Transverse colon (tissue), 4 donors: Measurements from ENCODE around the gene AP1G2. TPM values are rescaled to one million over a fixed set of nuclear protein-coding genes. Genes with fewer than 3 reads are reported as not detected.

Experiments
- DNase-seq: peaks from one replicate; pipeline ENCODE4 v3.0.0-alpha.2; 2019
- H3K27ac ChIP-seq, 4 donors: fragments of 200-600 bp; sonication (generic); 2 replicates each; pipeline ENCODE4 v1.5.1; 2016 to 2018; ENCODE audit warnings: inconsistent platforms in 4 of 4
- H3K27me3 ChIP-seq: fragments of 200-600 bp; sonication (generic); 2 replicates; pipeline ENCODE4 v1.5.1; 2017; ENCODE audit warnings: inconsistent platforms
- H3K36me3 ChIP-seq, 4 donors: fragments of 200-600 bp; sonication (generic); 2 replicates each; pipeline ENCODE4 v1.5.1; 2017 to 2019; ENCODE audit warnings: inconsistent platforms in 4 of 4
- H3K4me1 ChIP-seq, 4 donors: fragments of 200-600 bp; sonication (generic); 2 replicates each; pipeline ENCODE4 v1.5.1; 2017 to 2020; ENCODE audit warnings: inconsistent platforms in 4 of 4
- H3K4me3 ChIP-seq, 4 donors: fragments of 200-600 bp; sonication (generic); 1 replicate in 1 of 4; 2 replicates in 3 of 4; pipeline versions ENCODE4 v1.5.1 to v1.6.1; 2017 to 2019; ENCODE audit warnings: inconsistent platforms in 4 of 4
- H3K9me3 ChIP-seq, 2 donors: fragments of 200-600 bp; sonication (generic); 2 replicates each; pipeline ENCODE4 v1.5.1; 2017 to 2019; ENCODE audit warnings: inconsistent platforms in 2 of 2
- EP300 ChIP-seq: sonication (generic); formaldehyde crosslinking; IDR thresholded peaks from one replicate; pipeline ENCODE4 v1.6.1; 2017; ENCODE audit warnings: antibody characterized with exemption, low read depth
- POLR2A ChIP-seq: fragments of 450-650 bp; IDR thresholded peaks from one replicate; pipeline ENCODE4 v1.6.1; 2016; ENCODE audit warnings: antibody characterized with exemption, mild to moderate bottlenecking, moderate library complexity
- POLR2AphosphoS5 ChIP-seq, 3 donors: sonication (generic); formaldehyde crosslinking; IDR thresholded peaks; one replicate each; pipeline ENCODE4 v1.6.1; 2016; ENCODE audit warnings: antibody characterized with exemption in 3 of 3
- WGBS, 2 donors: methylation state at CpG; one replicate each; pipeline ENCODE4 v1.1.5; 2018; ENCODE audit warnings: low coverage in 1 of 2; 5-methylcytosine and 5-hydroxymethylcytosine counted together
- in situ Hi-C, 4 donors: fragments of 200-750 bp; cut with MboI; loops; one replicate each; pipeline versions ENCODE4 v1.15.0 to v1.15.1; 2017; ENCODE audit warnings: low sequenced_read_pairs in 3 of 4, low pct_ligation_motif_present in 1 of 4, low pct_unique_long_range_greater_than_20kb in 1 of 4
- intact Hi-C: fragments of 100-400 bp; cut with DNase I; formaldehyde crosslinking; loops from one replicate; pipeline ENCODE4 v1.15.1; 2023; ENCODE audit warnings: low total_unique reads
- total RNA-seq, 4 donors: library from RNA; depleted of rRNA; stranded (reverse); fragments of >200 nt; gene quantifications; one replicate each; pipeline ENCODE4 v1.1.0, GENCODE V29; 2016
- TF ChIP-seq, protein P1 (sequence below), 5 experiments: fragments of 200-600 bp in 3 of 5; fragments of 450-650 bp in 2 of 5; sonication (generic) in 3 of 5; IDR thresholded peaks; 1 replicate in 2 of 5; 2 replicates in 3 of 5; pipeline ENCODE4 v1.5.1; 2016 to 2017; ENCODE audit warnings: antibody characterized with exemption in 5 of 5, inconsistent platforms in 3 of 5, mild to moderate bottlenecking in 2 of 5, moderate library complexity in 1 of 5

Gene AP1G2
- total RNA-seq, 4 donors from 2014 or later: 163 to 508 (median 237) TPM

DNA sequence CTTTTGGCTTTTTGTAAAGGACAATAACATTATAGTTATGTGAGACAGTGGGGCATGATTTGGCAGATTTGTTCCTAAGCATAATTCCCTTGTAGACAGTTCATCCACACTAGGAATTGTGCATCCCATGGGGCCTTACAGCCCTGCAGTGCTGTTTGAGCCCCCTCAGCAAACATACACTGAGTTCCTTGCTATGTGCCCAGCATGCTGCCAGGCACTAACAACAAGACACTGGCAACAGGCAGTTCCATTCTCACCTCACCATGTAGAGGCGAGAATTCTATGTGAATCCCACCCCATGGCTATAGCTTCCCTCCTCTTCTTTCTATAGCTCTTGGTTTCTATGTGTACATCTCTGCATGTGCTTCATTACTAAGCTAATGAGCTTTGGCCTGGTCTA lies 9.6 kb downstream of the AP1G2 start:
- Histone ChIP-seq H3K27ac (no peak overlapping the region), H3K27me3 (no peaks in the 10 kb centered on the region), H3K4me1 (peaks cover 12 to 28% (median 16%) of the 10 kb centered on the region in 4 donors), H3K36me3 (peaks cover 0 to 11% (median 0%) of the 10 kb centered on the region in 4 donors), H3K4me3 (no peak overlapping the region), H3K9me3 (no peaks in the 10 kb centered on the region)
- 83 to 95% methylated on average over 1 of the region's 1 CpG for WGBS, 2 donors
- no peak for DNase-seq
- intact Hi-C loops (no loop called here), in situ Hi-C loops (loop anchor here in 3 of 4 donors (5.0 to 25.0 kb wide), 3 partner anchors 81 to 221 kb away; no protein-coding TSS in a partner anchor)
- TF ChIP-seq POLR2A (no peak), EP300 (no peak), POLR2AphosphoS5 (IDR thresholded peaks at IDR 0.05) (no peak)
- TF ChIP-seq, protein P1, sequence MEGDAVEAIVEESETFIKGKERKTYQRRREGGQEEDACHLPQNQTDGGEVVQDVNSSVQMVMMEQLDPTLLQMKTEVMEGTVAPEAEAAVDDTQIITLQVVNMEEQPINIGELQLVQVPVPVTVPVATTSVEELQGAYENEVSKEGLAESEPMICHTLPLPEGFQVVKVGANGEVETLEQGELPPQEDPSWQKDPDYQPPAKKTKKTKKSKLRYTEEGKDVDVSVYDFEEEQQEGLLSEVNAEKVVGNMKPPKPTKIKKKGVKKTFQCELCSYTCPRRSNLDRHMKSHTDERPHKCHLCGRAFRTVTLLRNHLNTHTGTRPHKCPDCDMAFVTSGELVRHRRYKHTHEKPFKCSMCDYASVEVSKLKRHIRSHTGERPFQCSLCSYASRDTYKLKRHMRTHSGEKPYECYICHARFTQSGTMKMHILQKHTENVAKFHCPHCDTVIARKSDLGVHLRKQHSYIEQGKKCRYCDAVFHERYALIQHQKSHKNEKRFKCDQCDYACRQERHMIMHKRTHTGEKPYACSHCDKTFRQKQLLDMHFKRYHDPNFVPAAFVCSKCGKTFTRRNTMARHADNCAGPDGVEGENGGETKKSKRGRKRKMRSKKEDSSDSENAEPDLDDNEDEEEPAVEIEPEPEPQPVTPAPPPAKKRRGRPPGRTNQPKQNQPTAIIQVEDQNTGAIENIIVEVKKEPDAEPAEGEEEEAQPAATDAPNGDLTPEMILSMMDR (IDR thresholded peaks at IDR 0.05): no peak

DNA sequence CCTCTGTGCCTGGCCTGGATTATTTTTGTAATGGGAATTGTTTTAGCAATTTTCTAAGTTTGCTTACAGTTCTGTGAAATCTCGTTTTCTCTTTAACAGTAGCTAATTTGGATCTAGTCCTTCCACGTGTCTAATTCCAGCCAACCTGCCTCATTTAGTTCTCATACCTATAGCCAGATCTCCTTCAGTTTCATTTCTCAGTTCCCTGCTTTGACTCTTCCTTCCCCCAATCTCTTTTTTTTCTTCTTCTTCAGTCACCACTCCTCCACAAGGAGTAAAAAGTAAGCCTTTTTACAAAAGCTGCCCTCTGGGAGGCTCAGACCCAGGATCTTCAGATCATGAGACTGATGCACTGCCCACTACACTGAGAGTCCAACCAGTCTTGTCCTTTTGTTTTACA lies 10.1 kb downstream of the AP1G2 start:
- peaks cover 12 to 28% (median 16%) of the 10 kb centered on the region in 4 donors for H3K4me1 ChIP-seq
- intact Hi-C loops (no loop called here), in situ Hi-C loops (loop anchor here in 3 of 4 donors (5.0 to 25.0 kb wide), 3 partner anchors 80 to 220 kb away; no protein-coding TSS in a partner anchor)
- H3K36me3 ChIP-seq: peaks cover 0 to 11% (median 0%) of the 10 kb centered on the region in 4 donors
- TF ChIP-seq, protein P1 (IDR thresholded peaks at IDR 0.05): no peak
- no peak for TF ChIP-seq POLR2A
- no peak for TF ChIP-seq POLR2AphosphoS5 (IDR thresholded peaks at IDR 0.05)
- no peak for TF ChIP-seq EP300
- peak overlapping the region in 1 of 4 donors; percentile 92 for H3K27ac ChIP-seq
- no peaks in the 10 kb centered on the region for H3K27me3 ChIP-seq
- 19 to 23% methylated on average over 2 of the region's 2 CpGs for WGBS, 2 donors
- no peak for DNase-seq
- no peak overlapping the region for H3K4me3 ChIP-seq
- no peaks in the 10 kb centered on the region for H3K9me3 ChIP-seq

DNA sequence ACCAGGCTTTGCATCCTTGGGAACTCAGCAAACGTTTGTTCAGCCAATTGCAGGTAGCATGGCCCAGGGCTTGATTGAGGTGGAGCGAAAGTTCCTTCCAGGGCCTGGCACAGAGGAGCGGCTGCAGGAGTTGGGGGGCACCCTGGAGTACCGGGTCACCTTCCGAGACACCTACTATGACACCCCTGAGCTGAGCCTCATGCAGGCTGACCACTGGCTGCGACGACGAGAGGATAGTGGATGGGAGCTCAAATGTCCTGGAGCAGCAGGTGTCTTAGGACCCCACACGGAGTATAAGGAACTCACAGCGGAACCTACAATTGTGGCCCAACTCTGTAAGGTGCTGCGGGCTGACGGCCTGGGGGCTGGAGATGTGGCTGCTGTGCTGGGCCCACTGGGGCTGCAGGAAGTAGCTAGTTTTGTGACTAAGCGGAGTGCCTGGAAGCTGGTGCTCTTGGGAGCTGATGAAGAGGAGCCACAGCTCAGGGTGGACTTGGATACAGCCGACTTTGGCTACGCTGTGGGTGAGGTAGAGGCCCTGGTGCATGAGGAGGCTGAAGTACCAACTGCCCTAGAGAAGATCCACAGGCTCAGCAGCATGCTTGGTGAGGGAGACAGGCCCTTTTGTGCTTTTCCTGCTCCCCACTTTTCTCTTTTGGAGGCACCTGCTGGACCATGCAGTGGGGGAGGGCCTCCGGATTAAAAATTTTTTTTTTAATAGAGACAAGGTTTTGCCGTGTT lies 10.7 kb downstream of the AP1G2 start:
- no peaks in the 10 kb centered on the region for H3K27me3 ChIP-seq
- peaks cover 0 to 11% (median 0%) of the 10 kb centered on the region in 4 donors for H3K36me3 ChIP-seq
- H3K27ac ChIP-seq: peak overlapping the region; percentile 92 to 95 (median 94)
- no peak for DNase-seq
- peak overlapping the region; percentile 60 to 93 (median 86) for H3K4me3 ChIP-seq
- intact Hi-C loops (no loop called here), in situ Hi-C loops (loop anchor here in 3 of 4 donors (5.0 to 25.0 kb wide), 3 partner anchors 80 to 220 kb away; no protein-coding TSS in a partner anchor)
- 0 to 30% methylated on average over 2 to 17 of the region's 17 CpGs for WGBS, 2 donors
- H3K9me3 ChIP-seq: no peaks in the 10 kb centered on the region
- H3K4me1 ChIP-seq: peaks cover 13 to 30% (median 17%) of the 10 kb centered on the region in 4 donors
- TF ChIP-seq, protein P1 (IDR thresholded peaks at IDR 0.05): no peak
- TF ChIP-seq POLR2A (no peak), EP300 (no peak), POLR2AphosphoS5 (IDR thresholded peaks at IDR 0.05) (no peak)

DNA sequence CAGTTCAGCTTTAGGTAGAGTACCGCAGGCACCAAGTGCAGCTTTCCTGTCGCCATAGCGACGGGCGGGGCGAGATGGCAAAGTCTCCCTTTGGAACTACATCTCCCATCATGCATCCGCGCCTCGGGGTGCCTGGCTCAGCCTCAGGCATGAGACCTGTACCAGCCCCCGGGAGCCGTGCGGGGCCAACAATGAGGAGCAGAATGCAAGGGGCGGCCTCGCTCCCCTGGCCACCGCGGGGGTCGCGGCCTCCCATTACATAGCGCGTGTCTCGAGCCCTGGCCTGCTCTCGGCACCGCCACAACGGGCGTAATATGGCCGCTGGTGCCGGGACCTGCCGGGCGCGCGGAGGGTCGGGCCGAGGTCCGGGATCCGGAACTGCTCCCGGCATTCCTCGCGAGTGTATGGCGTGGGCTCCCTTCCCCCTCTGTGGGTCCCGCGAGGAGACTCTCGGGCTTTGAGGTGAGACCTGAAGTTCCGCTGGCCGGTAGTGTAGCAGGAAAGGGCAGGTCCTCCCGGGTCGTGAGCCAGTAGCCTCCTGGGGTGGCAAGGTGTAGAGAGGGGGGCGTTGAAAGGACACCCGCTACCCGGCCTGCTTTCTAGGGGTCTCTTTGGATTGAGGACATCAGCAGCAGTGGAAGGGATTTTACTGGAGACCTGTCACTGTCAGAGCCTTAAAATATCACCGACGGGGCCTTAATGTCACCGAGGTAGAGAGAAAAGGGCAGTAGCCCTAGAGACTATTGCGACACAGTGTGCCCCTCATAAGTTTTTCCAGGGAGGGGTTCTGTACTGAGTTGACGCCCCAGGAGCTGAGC lies 11.5 kb downstream of the AP1G2 start, which contains the start of gene THTPA:
Gene THTPA (plus strand): TSS at position 390 of the 818 bp plus-strand sequence. CDS start 487 bp downstream, outside the sequence.
- Histone ChIP-seq H3K36me3 (peaks cover 0 to 4% (median 0%) of the 10 kb centered on the region in 4 donors), H3K27ac (peak within 1 kb of the TSS; percentile 92 to 95 (median 94)), H3K9me3 (no peaks in the 10 kb centered on the region), H3K27me3 (no peaks in the 10 kb centered on the region), H3K4me3 (peak within 1 kb of the TSS; percentile 60 to 93 (median 86)), H3K4me1 (peaks cover 15 to 33% (median 20%) of the 10 kb centered on the region in 4 donors)
- 1% methylated on average over 34 of the region's 54 CpGs; no CpG with 5 or more reads in 1 of the 2 donors for WGBS, 2 donors
- intact Hi-C loops (no loop called here), in situ Hi-C loops (loop anchor here in 3 of 4 donors (5.0 to 25.0 kb wide), 3 partner anchors 79 to 219 kb away; no protein-coding TSS in a partner anchor)
- DNase-seq: peak; percentile 94
- TF ChIP-seq, protein P1 (IDR thresholded peaks at IDR 0.05): peak in 1 of 5 experiments; percentile 11
- peak; percentile 50 for TF ChIP-seq POLR2A
- TF ChIP-seq EP300: no peak
- peak; percentile 44 to 76 (median 61) for TF ChIP-seq POLR2AphosphoS5 (IDR thresholded peaks at IDR 0.05)
